Measurements from ENCODE around the gene XIRP1.

GRCh38 chr3:39158148-39158715, 34.2 kb downstream of the XIRP1 start:
- no peak for TF ChIP-seq CTCF (IDR thresholded peaks at IDR 0.05; ENCODE audit: borderline replicate concordance, extremely low read depth, low read length, poor library complexity, severe bottlenecking)
- TF ChIP-seq EZH2 (IDR thresholded peaks at IDR 0.05; ENCODE audit: borderline replicate concordance, low read depth, low read length, severe bottlenecking), result no peak

Data from DND-41 (cell line).